WTC11 (cell line): ENCODE results near the gene MPC1. TPM values are rescaled to one million over a fixed set of nuclear protein-coding genes. Genes with fewer than 3 reads are reported as not detected.

Experiments used
- ATAC-seq: fragments of 200-7000 bp; cut with Tn5 transposase; 2 replicates; pipeline ENCODE4 v1.10.0; 2021; ENCODE audit warnings: mild to moderate bottlenecking, moderate library complexity
- CTCF ChIA-PET: fragments of 300-600 bp; sonication (Branson Sonifier 250); formaldehyde crosslinking; loops from one replicate; lab custom pipeline; 2021; ENCODE audit warnings: antibody characterized with exemption; lab: Charles Lee
- POLR2A ChIA-PET: fragments of 350-600 bp; sonication (Branson Sonifier 250); formaldehyde crosslinking; loops from one replicate; lab custom pipeline; 2021; ENCODE audit warnings: antibody characterized with exemption; lab: Charles Lee
- DNase-seq: peaks from one replicate; pipeline ENCODE4 v3.0.0; 2021; ENCODE audit warnings: low spot score
- H3K27ac Mint-ChIP-seq: 2 replicates; pipeline ENCODE4 v1.8.0; 2021; ENCODE audit warnings: mixed read lengths
- H3K27me3 Mint-ChIP-seq: 2 replicates; pipeline ENCODE4 v1.8.0; 2021; ENCODE audit warnings: low read depth, mild to moderate bottlenecking, moderate library complexity, mixed read lengths
- H3K36me3 Mint-ChIP-seq: 2 replicates; pipeline ENCODE4 v1.8.0; 2021; ENCODE audit warnings: mixed read lengths
- H3K4me1 Mint-ChIP-seq: 2 replicates; pipeline ENCODE4 v1.8.0; 2022; ENCODE audit warnings: mixed read lengths
- H3K4me3 Mint-ChIP-seq: 2 replicates; pipeline ENCODE4 v1.8.0; 2021; ENCODE audit warnings: mild to moderate bottlenecking, moderate library complexity, mixed read lengths
- H3K9me3 Mint-ChIP-seq: 2 replicates; pipeline ENCODE4 v1.8.0; 2021; ENCODE audit warnings: mixed read lengths
- ARID4B ChIP-seq: sonication (generic); formaldehyde crosslinking; IDR thresholded peaks from 2 replicates; pipeline ENCODE4 v1.8.0; 2023; ENCODE audit warnings: missing genetic modification reagents, mild to moderate bottlenecking, borderline replicate concordance
- ATF1 ChIP-seq: sonication (generic); formaldehyde crosslinking; IDR thresholded peaks from 2 replicates; pipeline ENCODE4 v1.8.1; 2023; ENCODE audit warnings: mild to moderate bottlenecking, moderate library complexity, missing genetic modification reagents
- ATF6 ChIP-seq: sonication (generic); formaldehyde crosslinking; IDR thresholded peaks from 2 replicates; pipeline ENCODE4 v1.8.1; 2023; ENCODE audit warnings: mild to moderate bottlenecking, missing genetic modification reagents
- CREM ChIP-seq: sonication (generic); formaldehyde crosslinking; IDR thresholded peaks from 2 replicates; pipeline ENCODE4 v1.8.1; 2022; ENCODE audit warnings: mild to moderate bottlenecking, missing genetic modification reagents, moderate library complexity
- E2F4 ChIP-seq: sonication (generic); formaldehyde crosslinking; IDR thresholded peaks from 2 replicates; pipeline ENCODE4 v1.8.1; 2022; ENCODE audit warnings: low read depth, mild to moderate bottlenecking, moderate library complexity, missing genetic modification reagents, borderline replicate concordance
- FOXJ3 ChIP-seq: sonication (generic); formaldehyde crosslinking; IDR thresholded peaks from 2 replicates; pipeline ENCODE4 v1.9.0; 2021; ENCODE audit warnings: missing genetic modification reagents, mild to moderate bottlenecking, borderline replicate concordance
- FOXP4 ChIP-seq: sonication (generic); formaldehyde crosslinking; IDR thresholded peaks from 2 replicates; pipeline ENCODE4 v1.8.0; 2022; ENCODE audit warnings: mild to moderate bottlenecking, missing genetic modification reagents
- MYBL2 ChIP-seq: sonication (generic); formaldehyde crosslinking; IDR thresholded peaks from 2 replicates; pipeline ENCODE4 v1.8.1; 2023; ENCODE audit warnings: mild to moderate bottlenecking, moderate library complexity, missing genetic modification reagents
- PRDM15 ChIP-seq: sonication (generic); formaldehyde crosslinking; IDR thresholded peaks from 2 replicates; pipeline ENCODE4 v1.8.0; 2022; ENCODE audit warnings: missing genetic modification reagents
- RELA ChIP-seq: sonication (generic); formaldehyde crosslinking; IDR thresholded peaks from 2 replicates; pipeline ENCODE4 v1.8.1; 2022; ENCODE audit warnings: missing genetic modification reagents, mild to moderate bottlenecking, borderline replicate concordance
- ZNF281 ChIP-seq: sonication (generic); formaldehyde crosslinking; IDR thresholded peaks from 2 replicates; pipeline ENCODE4 v1.8.0; 2023; ENCODE audit warnings: mild to moderate bottlenecking, missing genetic modification reagents
- ZNF532 ChIP-seq: fragments of 250-450 bp; sonication (Bioruptor Pico); IDR thresholded peaks from 2 replicates; pipeline ENCODE4 v1.9.0; 2021; ENCODE audit warnings: mild to moderate bottlenecking, borderline replicate concordance
- total RNA-seq: library from RNA; stranded (reverse); gene quantifications from 3 replicates; pipeline ENCODE4 v1.2.3, GENCODE V29; 2021

The MPC1 gene
- total RNA-seq, 1 experiment from 2014 or later, result 10.7 TPM

GRCh38 chr6:166325383-166326042 is 57.2 kb downstream of the MPC1 start:
- POLR2A ChIA-PET, result no interaction called here
- H3K4me3 Mint-ChIP-seq, result no peak overlapping the region
- no peak for DNase-seq
- H3K4me1 Mint-ChIP-seq, result peaks cover 41% of the 10 kb centered on the region
- peak; percentile 78 for ATAC-seq
- TF ChIP-seq MYBL2 (no peak), ZNF281 (CRISPR knock-in tag) (no peak), CREM (no peak), ATF1 (CRISPR knock-in tag) (no peak), FOXJ3 (no peak), FOXP4 (CRISPR knock-in tag) (no peak), ATF6 (CRISPR knock-in tag) (no peak), RELA (CRISPR knock-in tag) (no peak), ARID4B (CRISPR knock-in tag) (no peak), E2F4 (CRISPR knock-in tag) (no peak)
- peaks cover 31% of the 10 kb centered on the region for H3K36me3 Mint-ChIP-seq
- peak overlapping the region; percentile 80 for H3K27ac Mint-ChIP-seq
- no peaks in the 10 kb centered on the region for H3K27me3 Mint-ChIP-seq
- CTCF ChIA-PET, result interaction anchor here (1.1 to 1.2 kb wide), 2 partner anchors 12 to 56 kb away, joined by 4 to 6 read pairs; no protein-coding TSS in a partner anchor
- H3K9me3 Mint-ChIP-seq, result no peaks in the 10 kb centered on the region

- CTCF ChIA-PET, result no interaction called here
- DNase-seq, result no peak
- no peak for ATAC-seq
These were observed 59.3 kb downstream of the MPC1 start for GRCh38 chr6:166323395-166323794.

More at GRCh38 chr6:166323395-166323794, 59.3 kb downstream of the MPC1 start:
- Mint-ChIP-seq H3K4me1 (peaks cover 31% of the 10 kb centered on the region), H3K36me3 (peaks cover 33% of the 10 kb centered on the region), H3K27me3 (no peaks in the 10 kb centered on the region), H3K9me3 (no peaks in the 10 kb centered on the region), H3K27ac (peak overlapping the region; percentile 24; the same call in 1 of the 2 replicates), H3K4me3 (no peak overlapping the region)
- POLR2A ChIA-PET, result no interaction called here
- no peak for TF ChIP-seq ZNF532 (CRISPR knock-in tag)
- 0 out of 2 replicates have a peak, but pooled peaks have one; percentile 38 for TF ChIP-seq PRDM15
